GM21381 (cell line): Measurements from ENCODE around the gene DLX2.

Source experiments
- ATAC-seq: cut with Tn5 transposase; IDR thresholded peaks from one replicate; pipeline ENCODE4 v1.9.1; 2021; ENCODE audit warnings: mild to moderate bottlenecking, moderate library complexity; ENCODE audit not compliant: unreplicated experiment

DLX2 gene

GRCh38 chr2:172056293-172056692 is 46.4 kb downstream of the DLX2 start:
- no peak for ATAC-seq

DNA sequence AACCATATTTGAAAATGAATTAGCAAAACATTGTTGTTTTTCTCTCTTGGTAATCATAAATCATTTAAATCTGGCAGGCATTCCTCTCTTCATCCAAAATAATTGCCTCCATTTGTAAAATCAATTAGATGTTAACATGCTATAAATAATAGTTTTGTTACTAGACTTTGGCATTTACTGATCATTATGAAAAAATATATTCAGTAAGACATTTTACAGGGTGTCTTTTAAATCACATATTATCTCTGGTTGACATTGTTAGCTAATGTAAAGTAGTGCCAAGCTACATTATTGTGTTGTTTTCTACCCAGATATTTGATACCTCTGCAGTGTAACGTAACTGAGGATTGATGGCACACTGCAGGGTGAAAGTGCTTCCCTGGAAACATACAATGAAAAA is 49.2 kb downstream of the DLX2 start:
- no peak for ATAC-seq

GRCh38 chr2:172052000-172052983 is 50.4 kb downstream of the DLX2 start:
- ATAC-seq: no peak

DNA sequence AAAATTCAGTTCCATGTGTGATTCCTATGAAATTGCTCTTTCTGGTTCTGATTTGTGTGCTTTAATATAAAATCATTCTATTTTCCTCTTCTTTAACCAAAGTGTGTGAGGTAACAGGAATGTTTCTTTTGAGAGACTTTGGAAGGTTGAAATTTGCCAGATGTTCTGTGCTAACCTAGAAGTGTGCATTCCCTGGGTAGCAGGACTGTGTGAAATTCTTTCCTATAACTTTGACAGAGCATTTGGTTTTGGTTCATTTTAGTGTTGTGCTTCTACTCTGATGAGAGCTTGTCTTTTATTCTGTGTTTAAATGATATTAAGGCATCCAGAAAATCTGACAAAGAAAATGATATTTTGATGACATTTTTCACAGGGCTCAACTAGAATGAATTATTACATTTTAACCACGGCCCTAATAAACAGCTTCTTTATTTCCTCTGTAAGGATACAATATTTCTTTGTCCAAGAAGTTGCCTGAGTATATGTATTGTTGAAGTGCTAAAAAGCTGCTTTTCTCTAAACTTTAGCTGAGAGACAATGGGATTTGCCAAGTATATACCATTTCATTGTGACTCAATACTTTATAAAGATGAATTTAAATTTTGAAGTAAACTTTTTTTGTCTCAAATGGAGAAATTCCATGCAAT is 52.1 kb downstream of the DLX2 start:
- no peak for ATAC-seq

DNA sequence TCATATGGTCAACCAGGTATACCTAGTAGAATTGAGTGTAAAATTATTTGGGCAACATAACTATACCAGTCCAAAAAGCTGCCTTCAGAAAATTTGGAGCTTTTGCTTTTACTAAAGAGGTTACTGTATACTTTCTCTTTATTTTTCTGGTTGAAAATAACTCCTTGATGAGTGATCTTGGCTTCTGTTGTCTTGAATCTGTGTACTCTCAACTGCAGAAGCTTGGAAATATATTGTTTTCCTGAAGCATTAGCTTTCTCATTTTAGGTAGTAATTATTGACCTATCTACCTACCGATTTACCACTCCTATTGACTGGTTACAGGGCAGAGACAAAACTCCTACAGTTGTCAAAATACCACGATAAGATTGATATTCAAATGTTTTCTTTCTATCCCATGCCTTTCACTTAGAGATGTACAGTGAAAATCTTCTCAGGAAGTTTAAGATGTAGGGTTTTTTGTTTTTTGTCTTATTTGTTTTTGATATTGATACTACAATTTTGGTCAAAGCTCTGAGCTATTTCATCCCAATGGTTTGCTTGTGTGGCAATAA is 53.1 kb downstream of the DLX2 start:
- no peak for ATAC-seq
